GM12878 (cell line): Measurements from ENCODE around the gene CHRM2. TPM values are rescaled to one million over a fixed set of nuclear protein-coding genes. Genes with fewer than 3 reads are reported as not detected.

Experiments
- ATAC-seq: fragments of 200-7000 bp; cut with Tn5 transposase; 3 replicates; pipeline ENCODE4 v1.9.1; 2020; ENCODE audit warnings: mild to moderate bottlenecking, moderate library complexity
- BruUV-seq: library from RNA; stranded (reverse); fragments of 400-500 nt; replicated peaks from 2 replicates; lab custom pipeline; 2021; lab: Mats Ljungman, UMichigan
- CTCF ChIA-PET: fragments of 300-600 bp; sonication (Branson Sonifier 250); formaldehyde crosslinking; extraction: SDS; loops from one replicate; lab custom pipeline; 2021; ENCODE audit warnings: inconsistent platforms; lab: Yijun Ruan, JAX
- POLR2A ChIA-PET: fragments of 350-600 bp; formaldehyde crosslinking; extraction: SDS; loops from one replicate; lab custom pipeline; 2021; ENCODE audit warnings: inconsistent platforms; lab: Charles Lee
- RAD21 ChIA-PET: fragments of 300-600 bp; sonication (Branson Sonifier 250); formaldehyde crosslinking; loops from one replicate; lab custom pipeline; 2023; ENCODE audit warnings: antibody characterized with exemption; ENCODE audit not compliant: unreplicated experiment; lab: Charles Lee
- SMC1A ChIA-PET: fragments of 300-600 bp; sonication (Branson Sonifier 250); formaldehyde crosslinking; loops from one replicate; lab custom pipeline; 2023; ENCODE audit not compliant: unreplicated experiment, uncharacterized antibody; lab: Charles Lee
- DNase-seq: peaks from one replicate; pipeline ENCODE4 v3.0.0-alpha.2; 2011; ENCODE audit warnings: low read depth, low spot score
- FAIRE-seq: peaks from 3 replicates; lab custom pipeline; 2011; peaks lifted over from hg19 to GRCh38; lab: Jason Lieb, UNC
- H2AFZ ChIP-seq: 2 replicates; pipeline ENCODE4 v1.6.0; 2011; ENCODE audit warnings: low read depth, low read length, control low read depth; ENCODE audit not compliant: control insufficient read depth
- H3K27ac ChIP-seq: 2 replicates; pipeline ENCODE4 v1.5.1; 2011; ENCODE audit warnings: control low read depth; ENCODE audit not compliant: control insufficient read depth, insufficient read depth
- H3K27me3 ChIP-seq, 2 experiments: replicated peaks in 1 of 2; 2 replicates each; pipeline versions ENCODE4 v1.6.0 to v1.6.1; 2011; ENCODE audit warnings: low read length in 1 of 2; ENCODE audit not compliant: control insufficient read depth in 2 of 2, insufficient read depth in 2 of 2
- H3K36me3 ChIP-seq, 2 experiments: 2 replicates each; pipeline ENCODE4 v1.5.1; 2011; ENCODE audit warnings: low read length in 1 of 2; ENCODE audit not compliant: control insufficient read depth in 2 of 2, insufficient read depth in 2 of 2
- H3K4me1 ChIP-seq: 2 replicates; pipeline ENCODE4 v1.6.1; 2011; ENCODE audit warnings: mild to moderate bottlenecking, low read length, moderate library complexity, mixed read lengths; ENCODE audit not compliant: control insufficient read depth, insufficient read depth
- H3K4me2 ChIP-seq: 2 replicates; pipeline ENCODE4 v1.6.0; 2011; ENCODE audit warnings: control low read depth; ENCODE audit not compliant: control insufficient read depth, insufficient read depth
- H3K4me3 ChIP-seq: fragments of 200-600 bp; sonication (generic); 2 replicates; pipeline ENCODE4 v1.5.1; 2016
- H3K79me2 ChIP-seq: 2 replicates; pipeline ENCODE4 v1.6.0; 2011; ENCODE audit warnings: low read length; ENCODE audit not compliant: control insufficient read depth, insufficient read depth
- H3K9ac ChIP-seq: 2 replicates; pipeline ENCODE4 v1.8.0; 2011; ENCODE audit warnings: low read length, control low read depth, mixed read lengths; ENCODE audit not compliant: control insufficient read depth, insufficient read depth
- H3K9me3 ChIP-seq: replicated peaks from 3 replicates; pipeline ENCODE4 v1.5.1; 2011; ENCODE audit warnings: mild to moderate bottlenecking, low read length; ENCODE audit not compliant: control insufficient read depth, insufficient read depth
- H4K20me1 ChIP-seq: 2 replicates; pipeline ENCODE4 v1.6.0; 2011; ENCODE audit not compliant: control insufficient read depth, insufficient read depth
- MEF2A ChIP-seq: IDR thresholded peaks from 2 replicates; pipeline ENCODE4 v1.6.1; 2011; ENCODE audit warnings: low read depth, mild to moderate bottlenecking, low read length, moderate library complexity; ENCODE audit not compliant: insufficient read depth
- MEF2B ChIP-seq: fragments of 450-650 bp; IDR thresholded peaks from 2 replicates; pipeline ENCODE4 v1.6.1; 2018; ENCODE audit warnings: mild to moderate bottlenecking, moderate library complexity; ENCODE audit not compliant: partially characterized antibody, poor library complexity, severe bottlenecking
- SMC3 ChIP-seq: IDR thresholded peaks from 2 replicates; pipeline ENCODE4 v1.6.1; 2011; ENCODE audit warnings: low read length, improper control_type of control experiment, borderline replicate concordance
- ZBED1 ChIP-seq: IDR thresholded peaks from 2 replicates; pipeline ENCODE4 v1.6.1; 2016; ENCODE audit warnings: borderline replicate concordance
- ZBTB40 ChIP-seq: fragments of 450-650 bp; IDR thresholded peaks from 2 replicates; pipeline ENCODE4 v1.6.1; 2016; ENCODE audit warnings: mild to moderate bottlenecking, moderate library complexity, borderline replicate concordance
- WGBS: methylation state at CpG from one replicate; pipeline ENCODE4 v1.1.6; 2016; ENCODE audit warnings: low lambda C conversion rate; ENCODE audit not compliant: insufficient replicate concordance, insufficient coverage; ENCODE audit errors: missing lambda C conversion rate; 5-methylcytosine and 5-hydroxymethylcytosine counted together
- in situ Hi-C: fragments of 300-500 bp; cut with MboI; formaldehyde crosslinking; loops from 9 replicates; pipeline ENCODE4 v1.14.3; 2018; ENCODE audit warnings: mixed read lengths
- intact Hi-C: fragments of 100-400 bp; cut with micrococcal nuclease; formaldehyde crosslinking; loops from one replicate; pipeline ENCODE4 v1.14.2; 2022; ENCODE audit not compliant: unreplicated experiment
- polyA plus RNA-seq, 11 experiments: library from polyadenylated mRNA; depleted of rRNA in 4 of 11; unstranded in 6 of 11; stranded (reverse) in 5 of 11; fragments of >200 nt; fragmentation: Nextera tagmentation in 4 of 11; fragmentation: Illumina TruSeq in 1 of 11; extraction: Ambion mirVana in 4 of 11; extraction: Trizol in 1 of 11; gene quantifications; 1 replicate in 1 of 11; 2 replicates in 10 of 11; pipeline versions ENCODE4 v1.2.1 to v1.2.3, GENCODE V29; 2011 to 2016; ENCODE audit warnings: inconsistent platforms in 2 of 11, missing spikeins in 2 of 11, low read depth in 1 of 11
- total RNA-seq, 4 experiments: library from RNA; depleted of rRNA in 3 of 4; stranded (reverse); fragments of >200 nt in 3 of 4; fragmentation: Illumina TruSeq in 1 of 4; extraction: Trizol in 1 of 4; gene quantifications; 2 replicates each; pipeline versions ENCODE4 v1.2.1 to v1.2.3, GENCODE V29; 2013 to 2021

The CHRM2 gene
- total and polyA plus RNA-seq, 10 of the 15 experiments (the other 5 are each of a cell fraction or from before 2014, with no cell fraction given), result 0.05 TPM; not detected in 9

- in situ Hi-C loops, result no loop called here
- ChIA-PET RAD21 (no interaction called here), POLR2A (no interaction called here), SMC1A (no interaction called here), CTCF (no interaction called here)
- ATAC-seq (no peak), DNase-seq (no peak), FAIRE-seq (no peak)
- no peak overlapping the region for H3K4me2 ChIP-seq
- intact Hi-C loops, result no loop called here
- H3K4me3 ChIP-seq, result no peak overlapping the region
- H2AFZ ChIP-seq, result no peak overlapping the region
- no peaks in the 10 kb centered on the region for H3K9me3 ChIP-seq
- WGBS, result 22% methylated on average over 4 of the region's 4 CpGs
- no peaks in the 10 kb centered on the region for H3K79me2 ChIP-seq
- TF ChIP-seq SMC3, result no peak
- no peak for TF ChIP-seq ZBTB40
- no peak for TF ChIP-seq MEF2B
- TF ChIP-seq ZBED1, result no peak
- TF ChIP-seq MEF2A, result no peak
- TF ChIP-seq, all 136 proteins: peak for 0
- Histone ChIP-seq H3K27ac (no peak overlapping the region), H4K20me1 (no peaks in the 10 kb centered on the region), H3K4me1 (no peaks in the 10 kb centered on the region), H3K27me3 (no peaks in the 10 kb centered on the region), H3K36me3 (no peaks in the 10 kb centered on the region), H3K9ac (no peak overlapping the region)
- no TSS peak for BruUV-seq
Observed at GRCh38 chr7:137032436-137032835, 164.0 kb downstream of the CHRM2 start.
